ENCODE results near the gene DNPEP.

DNA sequence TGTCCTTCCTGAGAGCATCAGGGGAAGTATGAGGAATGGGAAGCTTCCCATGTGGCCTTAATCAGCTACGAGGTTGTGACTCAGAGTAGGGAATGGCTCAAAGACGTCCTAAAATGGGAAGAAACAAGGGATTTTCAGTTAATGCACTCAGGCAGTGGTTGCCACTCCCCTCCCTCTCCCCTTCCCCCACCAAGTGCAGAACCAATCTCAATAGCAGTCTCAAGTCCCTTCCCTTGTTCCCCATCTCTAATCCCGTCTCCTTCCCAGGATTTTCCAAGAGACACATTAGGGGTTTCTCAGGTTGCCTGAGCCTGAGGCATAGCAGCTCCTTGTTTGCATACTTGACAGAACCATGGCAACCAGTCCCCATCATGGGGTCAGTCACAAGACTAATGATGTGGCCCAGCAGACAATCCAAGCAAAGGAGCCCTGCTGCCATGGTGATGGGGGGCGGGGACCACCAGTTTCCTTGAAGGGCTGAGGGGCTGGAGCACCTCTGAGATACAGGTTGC is 36.9 kb downstream of the DNPEP start:
- TF ChIP-seq, protein P1, sequence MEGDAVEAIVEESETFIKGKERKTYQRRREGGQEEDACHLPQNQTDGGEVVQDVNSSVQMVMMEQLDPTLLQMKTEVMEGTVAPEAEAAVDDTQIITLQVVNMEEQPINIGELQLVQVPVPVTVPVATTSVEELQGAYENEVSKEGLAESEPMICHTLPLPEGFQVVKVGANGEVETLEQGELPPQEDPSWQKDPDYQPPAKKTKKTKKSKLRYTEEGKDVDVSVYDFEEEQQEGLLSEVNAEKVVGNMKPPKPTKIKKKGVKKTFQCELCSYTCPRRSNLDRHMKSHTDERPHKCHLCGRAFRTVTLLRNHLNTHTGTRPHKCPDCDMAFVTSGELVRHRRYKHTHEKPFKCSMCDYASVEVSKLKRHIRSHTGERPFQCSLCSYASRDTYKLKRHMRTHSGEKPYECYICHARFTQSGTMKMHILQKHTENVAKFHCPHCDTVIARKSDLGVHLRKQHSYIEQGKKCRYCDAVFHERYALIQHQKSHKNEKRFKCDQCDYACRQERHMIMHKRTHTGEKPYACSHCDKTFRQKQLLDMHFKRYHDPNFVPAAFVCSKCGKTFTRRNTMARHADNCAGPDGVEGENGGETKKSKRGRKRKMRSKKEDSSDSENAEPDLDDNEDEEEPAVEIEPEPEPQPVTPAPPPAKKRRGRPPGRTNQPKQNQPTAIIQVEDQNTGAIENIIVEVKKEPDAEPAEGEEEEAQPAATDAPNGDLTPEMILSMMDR (IDR thresholded peaks at IDR 0.05), result no peak
- TF ChIP-seq POLR2A (IDR thresholded peaks at IDR 0.05) (no peak), POLR2AphosphoS5 (IDR thresholded peaks at IDR 0.05) (no peak), EP300 (IDR thresholded peaks at IDR 0.05) (no peak)
